A549 (cell line): Measurements from ENCODE around the gene SMAGP. TPM values are rescaled to one million over a fixed set of nuclear protein-coding genes. Genes with fewer than 3 reads are reported as not detected.
A peak's percentile ranks its signal among the peaks of the same experiment; 100 is the strongest.
"Not testable (repeated sequence)": the region's sequence is repeated elsewhere in the genome, so short reads cannot be mapped to it uniquely, and the experiment has no call there.

ENCODE experiments used
- ATAC-seq, 2 experiments: fragments of 200-7000 bp in 1 of 2; fragments of >200 bp in 1 of 2; cut with Nextera tagmentation in 1 of 2; cut with Tn5 transposase in 1 of 2; 3 replicates each; pipeline versions ENCODE4 v1.8.0 to v1.9.1; 2018 to 2020; ENCODE audit warnings: mild to moderate bottlenecking in 1 of 2, moderate library complexity in 1 of 2
- CTCF ChIA-PET: fragments of 300-600 bp; sonication (Branson Sonifier 250); formaldehyde crosslinking; extraction: SDS; loops from one replicate; lab custom pipeline; 2021; ENCODE audit warnings: antibody characterized with exemption, inconsistent platforms; lab: Yijun Ruan, JAX
- POLR2A ChIA-PET: fragments of 350-600 bp; formaldehyde crosslinking; extraction: SDS; loops from one replicate; lab custom pipeline; 2021; ENCODE audit warnings: antibody characterized with exemption, inconsistent platforms; lab: Yijun Ruan, JAX
- DNase-seq, 2 experiments: peaks; one replicate each; pipeline versions ENCODE4 v3.0.0 to v3.0.0-alpha.2; 2011 to 2016; ENCODE audit warnings: low read depth in 1 of 2, low spot score in 1 of 2
- FAIRE-seq: peaks from 2 replicates; lab custom pipeline; 2011; peaks lifted over from hg19 to GRCh38; lab: Jason Lieb, UNC
- H3K27ac ChIP-seq, 2 experiments: fragments of >200 bp; sonication (Bioruptor Twin); formaldehyde crosslinking; 3 replicates each; pipeline ENCODE4 v1.5.1; 2016 to 2017
- H3K4me1 ChIP-seq: fragments of >200 bp; sonication (Bioruptor Twin); formaldehyde crosslinking; 3 replicates; pipeline ENCODE4 v1.6.1; 2016
- H3K4me2 ChIP-seq: fragments of >200 bp; sonication (Bioruptor Twin); formaldehyde crosslinking; 3 replicates; pipeline ENCODE4 v1.6.1; 2016
- H3K4me3 ChIP-seq: fragments of >200 bp; sonication (Bioruptor Twin); formaldehyde crosslinking; 3 replicates; pipeline ENCODE4 v1.5.1; 2016
- H3K9me3 ChIP-seq: fragments of >200 bp; sonication (Bioruptor Twin); formaldehyde crosslinking; 3 replicates; pipeline ENCODE4 v1.6.1; 2016
- BCL3 ChIP-seq: fragments of >200 bp; sonication (Bioruptor Twin); formaldehyde crosslinking; IDR thresholded peaks from 3 replicates; pipeline ENCODE4 v1.6.1; 2016
- CBX8 ChIP-seq: fragments of 200-600 bp; sonication (generic); IDR thresholded peaks from 2 replicates; pipeline ENCODE4 v1.6.1; 2016
- CTCF ChIP-seq: fragments of >200 bp; sonication (Bioruptor Twin); formaldehyde crosslinking; IDR thresholded peaks from 3 replicates; pipeline ENCODE4 v1.5.1; 2016
- ELK1 ChIP-seq: fragments of 150-350 bp; IDR thresholded peaks from 2 replicates; pipeline ENCODE4 v1.6.1; 2014; ENCODE audit warnings: low read depth, mild to moderate bottlenecking, low read length
- ESRRA ChIP-seq: fragments of 150-350 bp; IDR thresholded peaks from 2 replicates; pipeline ENCODE4 v1.6.1; 2014; ENCODE audit warnings: mild to moderate bottlenecking, low read length, borderline replicate concordance
- FOSB ChIP-seq: fragments of 250-450 bp; sonication (Bioruptor Pico); IDR thresholded peaks from 2 replicates; pipeline ENCODE4 v1.5.0; 2020; ENCODE audit warnings: mild to moderate bottlenecking, moderate library complexity
- FOSL2 ChIP-seq, 2 experiments: fragments of 450-650 bp in 1 of 2; fragments of >200 bp in 1 of 2; sonication (Bioruptor Twin) in 1 of 2; formaldehyde crosslinking; IDR thresholded peaks; 2 replicates each; pipeline versions ENCODE4 v1.5.0 to v1.6.1; 2016 to 2020; ENCODE audit warnings: mild to moderate bottlenecking in 1 of 2, moderate library complexity in 1 of 2
- FOXS1 ChIP-seq: fragments of 250-450 bp; sonication (Bioruptor Pico); IDR thresholded peaks from 2 replicates; pipeline ENCODE4 v1.5.0; 2020; ENCODE audit warnings: mild to moderate bottlenecking, moderate library complexity
- HES2 ChIP-seq: fragments of >200 bp; sonication (Bioruptor Twin); formaldehyde crosslinking; IDR thresholded peaks from 2 replicates; pipeline ENCODE4 v1.6.1; 2016
- HOXA7 ChIP-seq: fragments of 250-450 bp; sonication (Bioruptor Pico); IDR thresholded peaks from 2 replicates; pipeline ENCODE4 v1.5.0; 2020; ENCODE audit warnings: mild to moderate bottlenecking, moderate library complexity
- JUN ChIP-seq, 2 experiments: fragments of >200 bp; sonication (Bioruptor Twin); formaldehyde crosslinking; IDR thresholded peaks; 2 replicates in 1 of 2; 3 replicates in 1 of 2; pipeline ENCODE4 v1.6.1; 2016 to 2017
- KDM5A ChIP-seq: fragments of 200-600 bp; sonication (generic); IDR thresholded peaks from 2 replicates; pipeline ENCODE4 v1.6.1; 2016; ENCODE audit warnings: antibody characterized with exemption, mild to moderate bottlenecking
- MYC ChIP-seq: IDR thresholded peaks from 2 replicates; pipeline ENCODE4 v1.6.1; 2012; ENCODE audit warnings: mild to moderate bottlenecking, inconsistent platforms, low read length, improper control_type of control experiment, borderline replicate concordance
- POLR2A ChIP-seq: IDR thresholded peaks from 2 replicates; pipeline ENCODE4 v1.6.1; 2012; ENCODE audit warnings: mild to moderate bottlenecking, low read length
- POLR2AphosphoS2 ChIP-seq: conservative IDR thresholded peaks from 2 replicates; pipeline ENCODE4 v1.6.1; 2012; ENCODE audit warnings: low read length, improper control_type of control experiment, inconsistent platforms
- RAD21 ChIP-seq, 2 experiments: fragments of >200 bp in 1 of 2; sonication (Bioruptor Twin) in 1 of 2; formaldehyde crosslinking in 1 of 2; IDR thresholded peaks in 1 of 2; conservative IDR thresholded peaks in 1 of 2; 2 replicates in 1 of 2; 3 replicates in 1 of 2; pipeline ENCODE4 v1.6.1; 2012 to 2018; ENCODE audit warnings: inconsistent platforms in 1 of 2
- RCOR1 ChIP-seq: fragments of 150-350 bp; IDR thresholded peaks from 2 replicates; pipeline ENCODE4 v1.6.1; 2014; ENCODE audit warnings: antibody characterized with exemption, low read length, low read depth
- RFX5 ChIP-seq: fragments of 450-650 bp; IDR thresholded peaks from 2 replicates; pipeline ENCODE4 v1.7.1; 2014; ENCODE audit warnings: antibody characterized with exemption, mild to moderate bottlenecking, moderate library complexity
- RNF2 ChIP-seq: fragments of 200-600 bp; sonication (generic); IDR thresholded peaks from 2 replicates; pipeline ENCODE4 v1.6.1; 2016; ENCODE audit warnings: low read depth, mild to moderate bottlenecking, antibody characterized with exemption, moderate library complexity, borderline replicate concordance
- TFCP2L1 ChIP-seq: fragments of 250-450 bp; sonication (Bioruptor Pico); IDR thresholded peaks from 2 replicates; pipeline ENCODE4 v1.5.0; 2021; ENCODE audit warnings: mild to moderate bottlenecking
- ZFP36 ChIP-seq: fragments of 450-650 bp; IDR thresholded peaks from 2 replicates; pipeline ENCODE4 v1.6.1; 2014; ENCODE audit warnings: borderline replicate concordance; ENCODE audit not compliant: partially characterized antibody
- WGBS: methylation state at CpG from one replicate; pipeline ENCODE4 v1.1.6; 2017; ENCODE audit errors: missing lambda C conversion rate; 5-methylcytosine and 5-hydroxymethylcytosine counted together
- polyA plus RNA-seq, 4 experiments: library from polyadenylated mRNA; depleted of rRNA in 3 of 4; stranded (reverse); fragments of >200 nt; fragmentation: RNase III in 1 of 4; extraction: RNeasy Plus Mini Kit Qiagen cat#74134 plus additional on column Dnase treatment in 1 of 4; gene quantifications; 2 replicates in 3 of 4; 3 replicates in 1 of 4; pipeline ENCODE4 v1.2.3, GENCODE V29; 2011 to 2017

SMAGP gene
- polyA plus RNA-seq, 2 of the 4 experiments (the other 2 are of a cell fraction) = 15.5 to 27.2 TPM

DNA sequence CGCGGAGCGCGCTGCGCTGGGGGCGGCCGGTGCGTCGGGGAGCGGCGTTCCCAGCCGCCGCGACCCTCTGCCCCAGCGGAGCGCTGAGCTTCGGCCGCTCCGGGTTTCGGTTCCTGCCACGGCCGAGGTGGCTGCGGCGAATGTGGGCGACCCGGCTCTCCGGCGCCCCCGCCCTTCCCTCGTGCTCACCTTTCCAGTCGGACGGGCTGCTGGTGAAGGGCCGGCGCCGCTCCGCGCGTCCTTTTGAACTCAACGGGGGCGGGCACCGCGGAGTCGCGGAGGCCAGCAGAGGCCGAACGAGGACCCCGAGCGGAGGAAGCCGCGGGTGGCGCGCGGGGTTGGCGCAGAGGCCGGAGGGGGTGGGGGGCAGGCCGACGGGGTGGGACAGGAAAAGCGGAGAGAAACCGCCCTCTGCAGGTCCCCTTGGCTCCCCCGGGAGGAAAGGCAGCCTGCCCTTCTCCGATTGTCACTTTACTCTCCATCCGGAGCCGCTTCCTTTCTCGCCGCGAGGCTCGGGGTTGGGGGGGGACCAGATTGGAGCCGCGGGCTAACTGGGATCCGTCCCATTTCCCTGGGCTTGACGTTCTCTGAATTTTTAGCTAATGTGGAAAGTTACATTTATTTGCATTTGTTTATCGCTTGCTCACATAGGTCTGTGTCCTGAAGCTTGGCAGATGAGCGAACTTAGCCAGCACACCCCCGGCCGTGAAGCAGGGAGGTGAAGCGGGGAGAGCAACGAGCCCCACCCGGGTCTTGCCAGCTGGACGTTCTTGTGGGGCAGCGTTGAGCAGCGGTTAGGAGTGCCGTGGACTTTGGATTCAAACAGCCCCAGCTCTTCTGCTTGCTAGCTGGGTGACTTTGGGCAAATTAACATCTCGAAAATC lies at the start of gene SMAGP (continued):
- TF ChIP-seq RCOR1 = no peak

DNA sequence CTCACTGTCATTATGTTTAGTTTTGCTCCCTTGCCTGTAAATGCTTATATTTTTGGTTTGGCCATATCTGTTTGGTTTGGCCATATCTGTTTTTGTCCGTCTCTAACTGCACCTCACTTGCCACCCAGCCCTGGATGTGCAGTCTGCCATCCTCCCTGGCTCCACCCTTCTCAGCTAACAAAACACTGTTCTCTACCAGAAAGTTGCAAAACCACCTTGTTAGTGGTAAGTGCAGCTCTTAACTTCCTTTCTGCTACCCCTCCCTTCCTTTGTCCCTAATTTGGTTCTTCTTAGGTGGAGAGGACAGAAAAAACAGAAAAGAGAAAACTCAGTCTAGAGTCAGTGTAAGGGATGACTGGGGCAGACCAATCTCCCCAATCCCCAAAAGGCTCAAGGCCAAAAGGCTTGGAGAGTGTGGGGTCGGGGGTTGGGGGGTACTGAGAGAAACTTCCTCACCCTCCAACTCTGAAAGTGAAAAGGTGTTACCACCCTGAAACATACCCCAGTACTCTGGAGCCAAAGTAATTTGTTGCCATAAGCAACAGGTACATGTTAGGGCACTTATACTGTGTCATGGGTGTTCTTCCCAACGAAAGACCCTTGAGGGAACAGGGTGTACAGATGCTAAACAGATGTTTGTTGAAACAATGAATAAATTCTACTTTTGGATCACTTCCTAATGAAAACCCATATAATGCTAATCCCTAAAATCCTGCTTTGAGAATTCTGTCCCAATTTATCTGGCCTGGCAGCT lies 48.8 kb upstream of the SMAGP start:
- H3K9me3 ChIP-seq = no peaks in the 10 kb centered on the region
- TF ChIP-seq RAD21 (conservative IDR thresholded peaks at IDR 0.05 in 1 of 2, IDR thresholded peaks at IDR 0.05 in 1 of 2) (no peak), JUN (IDR thresholded peaks at IDR 0.05) (no peak), HES2 (no peak), KDM5A (no peak), POLR2AphosphoS2 (no peak), FOSB (CRISPR knock-in tag) (no peak), FOXS1 (CRISPR knock-in tag) (no peak), FOSL2 (IDR thresholded peaks at IDR 0.05) (no peak), FOSL2 (CRISPR knock-in tag; IDR thresholded peaks at IDR 0.05) (no peak), CBX8 (no peak), TFCP2L1 (no peak)
- TF ChIP-seq, all 56 proteins: peak for 0
- peak overlapping the region; percentile 27; the same call in 1 of the 3 replicates for H3K4me2 ChIP-seq
- H3K4me1 ChIP-seq = peaks cover 28% of the 10 kb centered on the region
- 62% methylated on average over 3 of the region's 3 CpGs for WGBS
- DNase-seq = no peak
- peak overlapping the region; percentile 20 to 21; a peak in 2 of 6 replicates for H3K27ac ChIP-seq
- H3K4me3 ChIP-seq = no peak overlapping the region
- ChIA-PET POLR2A (interaction anchor here (1.6 kb wide), 1 partner anchor 11 kb away, joined by 4 read pairs; no protein-coding TSS in a partner anchor), CTCF (interaction anchor here (1.3 to 6.0 kb wide), 4 partner anchors 21 to 57 kb away, joined by 3 to 41 read pairs (median 3); no protein-coding TSS in a partner anchor)
- no peak for FAIRE-seq
- no peak for ATAC-seq

GRCh38 chr12:51318057-51318806 lies 48.0 kb upstream of the SMAGP start:
- CTCF ChIA-PET = interaction anchor here (1.3 to 6.0 kb wide), 4 partner anchors 8 to 56 kb away, joined by 3 to 41 read pairs (median 4); no protein-coding TSS in a partner anchor
- not testable (repeated sequence) for ATAC-seq, FAIRE-seq, DNase-seq, H3K9me3 ChIP-seq, H3K4me3 ChIP-seq
- 91% methylated on average over 8 of the region's 8 CpGs for WGBS
- H3K4me2 ChIP-seq = peak overlapping the region; percentile 0; the same call in 1 of the 3 replicates
- H3K4me1 ChIP-seq = peaks cover 28% of the 10 kb centered on the region
- POLR2A ChIA-PET = interaction anchor here (1.6 kb wide), 1 partner anchor 10 kb away, joined by 4 read pairs; no protein-coding TSS in a partner anchor
- peak overlapping the region in 1 of 2 experiments; percentile 20; a peak in 2 of 6 replicates for H3K27ac ChIP-seq

DNA sequence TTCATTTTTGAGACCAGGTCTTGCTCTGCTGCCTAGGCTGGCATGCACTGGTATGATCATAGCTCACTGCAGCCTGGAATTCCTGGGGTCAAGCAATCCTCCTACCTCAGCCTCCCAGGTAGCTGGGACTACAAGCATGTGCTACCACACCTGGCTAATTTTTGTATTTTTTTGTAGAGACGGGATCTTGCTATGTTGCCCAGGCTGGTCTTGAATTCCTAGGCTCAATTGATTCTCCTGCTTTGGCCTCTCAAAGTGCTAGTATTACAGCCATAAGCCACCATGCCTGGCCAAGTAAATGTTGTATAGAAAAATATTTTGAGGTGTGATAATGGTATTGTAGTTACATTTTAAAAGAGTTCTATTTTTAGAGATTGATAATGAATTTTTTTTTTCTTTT lies 41.2 kb upstream of the SMAGP start:
- Histone ChIP-seq H3K27ac (peak overlapping the region in 1 of 2 experiments; percentile 43; a peak in 1 of 6 replicates), H3K4me3 (no peak overlapping the region), H3K4me1 (peaks cover 22% of the 10 kb centered on the region), H3K4me2 (no peak overlapping the region), H3K9me3 (no peaks in the 10 kb centered on the region)
- no peak for FAIRE-seq
- DNase-seq = no peak
- ChIA-PET POLR2A (no interaction called here), CTCF (interaction anchor here (1.1 to 2.4 kb wide), 2 partner anchors 9 to 30 kb away, joined by 4 to 11 read pairs; no protein-coding TSS in a partner anchor)
- ATAC-seq = no peak
- 100% methylated on average over 1 of the region's 1 CpG for WGBS
- TF ChIP-seq ESRRA = no peak
- TF ChIP-seq RFX5 = no peak
- no peak for TF ChIP-seq ZFP36
- no peak for TF ChIP-seq MYC
- TF ChIP-seq ELK1 = no peak
- TF ChIP-seq RNF2 = no peak
- no peak for TF ChIP-seq HOXA7 (CRISPR knock-in tag)
- TF ChIP-seq BCL3 = no peak
- TF ChIP-seq POLR2A = no peak
- TF ChIP-seq CTCF = no peak
